ENCODE data around the gene RUSF1. TPM values are rescaled to one million over a fixed set of nuclear protein-coding genes. Genes with fewer than 3 reads are reported as not detected.
A peak's percentile ranks its signal among the peaks of the same experiment; 100 is the strongest.

RUSF1 gene
- total and polyA plus RNA-seq, 9 of the 15 experiments (the other 6 are each of a cell fraction or from before 2014, with no cell fraction given): 0.80 to 52.8 (median 27.6) TPM

- TF ChIP-seq MGA (IDR thresholded peaks at IDR 0.05) (peak; percentile 89), PHF8 (IDR thresholded peaks at IDR 0.05; ENCODE audit: borderline replicate concordance, low read length) (no peak), MYC (IDR thresholded peaks at IDR 0.05; ENCODE audit: low read depth, low read length) (peak; percentile 74), MYC (CRISPR knock-in tag; IDR thresholded peaks at IDR 0.05; ENCODE audit: borderline replicate concordance, low read depth) (no peak; the same call in 1 of the 2 replicates), CBX5 (IDR thresholded peaks at IDR 0.05; ENCODE audit: borderline replicate concordance, low read depth) (peak; percentile 29; the same call in 1 of the 2 replicates), SPI1 (IDR thresholded peaks at IDR 0.05; ENCODE audit: borderline replicate concordance, low read depth, low read length) (no peak), PREB (CRISPR knock-in tag; IDR thresholded peaks at IDR 0.05) (no peak), ZNF511 (CRISPR knock-in tag; IDR thresholded peaks at IDR 0.05) (no peak), CEBPG (CRISPR knock-in tag; IDR thresholded peaks at IDR 0.05) (peak; percentile 26; the same call in 1 of the 2 replicates), CEBPG (tag; conservative IDR thresholded peaks at IDR 0.05 in 1 of 2, IDR thresholded peaks at IDR 0.05 in 1 of 2) (no peak), THAP12 (CRISPR knock-in tag; IDR thresholded peaks at IDR 0.05) (peak; percentile 12; the same call in 1 of the 2 replicates)
These were observed 49.9 kb downstream of the RUSF1 start (continued) for GRCh38 chr16:31458073-31458843.

Data from K562 (cell line).